Activated gamma-delta T cell treated with Interleukin-2 at 50 U/mL for 16 hours (primary cell): ENCODE data around the gene VPREB3.

Experiments
- DNase-seq: peaks from one replicate; pipeline ENCODE4 v3.0.0-alpha.2; 2020

The VPREB3 gene

DNA sequence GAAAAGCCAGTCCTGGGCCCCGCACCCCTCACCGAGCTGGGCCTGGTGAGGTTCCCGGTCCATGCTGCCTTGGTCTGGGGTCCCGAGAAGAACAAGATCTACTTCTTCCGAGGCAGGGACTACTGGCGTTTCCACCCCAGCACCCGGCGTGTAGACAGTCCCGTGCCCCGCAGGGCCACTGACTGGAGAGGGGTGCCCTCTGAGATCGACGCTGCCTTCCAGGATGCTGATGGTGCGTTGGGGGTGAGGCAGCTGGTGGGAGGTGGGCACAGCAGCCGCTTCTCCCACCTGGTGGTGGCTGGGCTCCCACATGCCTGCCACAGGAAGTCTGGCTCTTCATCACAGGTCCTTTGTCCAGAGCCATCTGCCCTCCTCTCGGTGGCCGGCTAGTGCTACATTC, 28.0 kb upstream of the VPREB3 start:
- DNase-seq, result no peak

DNA sequence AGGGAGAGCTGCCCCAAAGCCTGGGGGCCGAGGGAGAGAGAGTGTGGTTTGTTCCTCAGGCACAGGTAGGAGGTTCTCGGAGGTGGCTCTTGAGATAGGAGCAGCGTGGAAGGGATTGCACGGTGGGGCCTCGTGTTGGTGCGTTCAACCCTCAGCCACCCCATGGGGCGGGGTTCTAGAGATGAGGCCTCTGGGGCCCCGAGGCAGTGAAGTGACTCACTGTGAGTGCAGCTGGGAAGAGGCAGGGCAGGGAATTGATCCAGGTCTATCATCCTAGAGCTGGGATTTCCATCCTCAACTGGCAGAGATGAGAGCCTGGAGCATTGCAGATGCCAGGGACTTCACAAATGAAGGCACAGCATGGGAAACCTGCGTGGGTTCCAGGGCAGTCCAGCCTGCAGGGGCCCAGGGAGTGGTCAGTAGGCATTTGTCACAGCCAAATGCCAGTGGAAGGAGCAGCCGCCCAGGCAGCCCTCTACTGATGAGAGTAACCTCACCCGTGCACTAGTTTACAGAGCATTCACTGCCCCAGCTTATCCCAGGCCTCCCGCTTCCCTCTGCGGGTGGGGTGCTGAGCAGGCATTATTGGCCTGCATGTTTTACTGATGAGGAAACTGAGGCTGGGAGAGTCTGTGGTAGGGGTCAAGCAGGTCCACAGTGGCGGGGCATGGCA, 27.4 kb upstream of the VPREB3 start:
- DNase-seq, result no peak

DNA sequence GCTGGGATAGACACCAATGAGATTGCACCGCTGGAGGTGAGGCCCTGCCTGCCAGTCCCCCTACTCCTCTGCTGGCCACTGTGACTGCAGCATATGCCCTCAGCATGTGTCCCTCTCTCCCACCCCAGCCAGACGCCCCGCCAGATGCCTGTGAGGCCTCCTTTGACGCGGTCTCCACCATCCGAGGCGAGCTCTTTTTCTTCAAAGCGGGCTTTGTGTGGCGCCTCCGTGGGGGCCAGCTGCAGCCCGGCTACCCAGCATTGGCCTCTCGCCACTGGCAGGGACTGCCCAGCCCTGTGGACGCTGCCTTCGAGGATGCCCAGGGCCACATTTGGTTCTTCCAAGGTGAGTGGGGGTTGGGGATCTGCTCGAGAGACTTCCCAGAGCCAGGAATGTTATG, 26.8 kb upstream of the VPREB3 start:
- no peak for DNase-seq

DNA sequence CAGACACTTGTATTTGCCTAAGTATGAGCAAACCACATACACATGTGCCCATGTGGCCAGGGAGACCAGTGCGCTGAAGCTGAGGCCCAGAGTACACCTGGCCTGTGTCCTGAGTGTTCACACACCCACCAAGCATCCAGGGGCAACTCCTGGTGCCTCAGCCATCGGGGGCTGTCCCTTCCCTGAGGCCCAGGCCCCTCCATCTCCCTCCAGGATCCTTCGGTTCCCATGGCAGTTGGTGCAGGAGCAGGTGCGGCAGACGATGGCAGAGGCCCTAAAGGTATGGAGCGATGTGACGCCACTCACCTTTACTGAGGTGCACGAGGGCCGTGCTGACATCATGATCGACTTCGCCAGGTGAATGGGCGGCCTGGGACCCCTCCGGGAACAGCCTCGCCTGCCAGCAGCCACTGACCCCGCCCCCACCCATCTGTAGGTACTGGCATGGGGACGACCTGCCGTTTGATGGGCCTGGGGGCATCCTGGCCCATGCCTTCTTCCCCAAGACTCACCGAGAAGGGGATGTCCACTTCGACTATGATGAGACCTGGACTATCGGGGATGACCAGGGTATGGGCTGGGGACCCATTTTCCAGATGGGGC, 26.0 kb upstream of the VPREB3 start:
- no peak for DNase-seq

DNA sequence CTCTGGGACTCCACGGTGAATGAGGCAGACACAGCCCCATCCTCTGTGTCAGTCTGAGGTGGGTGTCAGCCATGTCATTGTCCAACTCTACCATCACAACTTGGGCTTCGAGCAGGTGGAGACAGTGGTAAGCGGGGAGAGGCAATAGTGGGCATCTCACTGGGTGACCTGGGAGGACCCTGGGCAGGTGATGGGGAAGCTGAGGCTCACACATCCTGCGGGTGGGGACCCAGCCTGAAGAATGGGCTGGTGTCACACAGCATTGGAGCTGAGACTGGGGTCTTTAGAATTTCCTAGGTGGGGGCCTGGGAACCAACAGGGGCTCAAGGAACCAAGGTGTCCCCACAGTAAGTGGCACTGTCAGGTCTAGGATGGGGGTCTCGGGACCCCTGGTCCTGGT, 25.5 kb upstream of the VPREB3 start:
- DNase-seq, result no peak

DNA sequence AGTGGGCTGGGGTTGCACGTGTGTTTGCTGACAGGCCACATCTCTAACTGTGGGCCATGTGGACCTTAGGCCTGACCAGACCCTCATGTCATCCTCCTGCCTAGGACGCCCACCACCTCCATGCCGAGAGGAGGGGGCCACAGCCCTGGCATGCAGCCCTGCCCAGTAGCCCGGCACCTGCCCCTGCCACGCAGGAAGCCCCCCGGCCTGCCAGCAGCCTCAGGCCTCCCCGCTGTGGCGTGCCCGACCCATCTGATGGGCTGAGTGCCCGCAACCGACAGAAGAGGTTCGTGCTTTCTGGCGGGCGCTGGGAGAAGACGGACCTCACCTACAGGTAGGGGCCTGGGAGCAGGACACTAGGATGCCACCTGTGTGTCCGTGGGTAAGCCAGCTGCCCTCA, 24.9 kb upstream of the VPREB3 start:
- DNase-seq, result no peak

DNA sequence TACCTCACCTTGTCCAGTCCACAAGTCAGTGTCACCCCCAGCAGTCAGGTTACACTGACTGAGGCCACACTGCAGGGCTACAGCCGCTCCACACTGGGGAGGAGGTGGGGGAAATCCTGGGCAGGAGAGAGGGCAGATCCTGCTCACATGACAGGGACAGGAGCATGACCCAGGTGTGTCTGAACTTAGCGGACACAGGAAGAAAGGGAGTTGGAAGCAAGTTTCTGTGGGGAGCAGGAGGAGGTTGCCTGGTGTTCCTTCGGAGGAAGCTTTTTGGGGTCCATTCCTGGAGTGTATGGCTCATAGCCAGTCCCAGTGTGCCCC, 24.3 kb upstream of the VPREB3 start:
- no peak for DNase-seq

DNA sequence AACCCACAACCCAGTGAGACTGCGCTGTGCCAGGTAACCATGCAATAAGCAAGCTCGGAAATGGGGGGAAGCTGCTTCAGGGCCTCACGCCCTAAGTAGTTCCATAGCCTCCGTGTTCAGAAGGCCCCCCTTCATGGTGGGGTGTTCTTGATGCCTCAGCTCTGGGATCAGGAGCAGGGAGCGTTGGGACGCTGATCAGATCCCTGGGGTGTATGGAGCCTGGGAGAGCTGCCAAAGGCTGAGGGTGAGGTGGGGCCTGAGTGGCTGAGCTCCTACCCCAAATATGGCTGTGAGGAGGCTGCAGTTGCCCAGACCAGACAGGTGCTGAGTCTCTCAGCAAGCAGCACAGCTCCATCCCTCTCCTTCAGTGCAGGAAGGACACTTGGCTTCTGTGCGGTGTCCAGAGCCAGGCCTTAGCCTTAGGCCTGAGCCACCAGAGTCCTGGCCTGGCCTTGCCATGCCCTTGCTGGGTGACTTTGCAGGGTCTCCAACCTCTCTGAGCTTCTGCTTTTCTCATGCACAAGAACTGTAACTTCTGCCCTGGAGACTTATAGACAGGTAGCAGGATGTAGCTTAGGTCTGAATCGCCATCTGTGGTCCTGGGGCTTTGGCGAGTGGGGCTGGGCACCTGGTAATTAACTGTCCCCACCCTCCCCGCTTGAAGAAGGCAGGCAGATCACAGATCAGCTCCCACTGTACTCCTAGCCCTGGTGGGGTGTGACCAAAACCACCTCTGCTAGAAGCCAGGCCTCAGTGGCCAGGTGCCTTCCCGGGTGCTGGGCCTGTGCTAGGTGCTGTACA, 23.8 kb upstream of the VPREB3 start:
- DNase-seq, result no peak

DNA sequence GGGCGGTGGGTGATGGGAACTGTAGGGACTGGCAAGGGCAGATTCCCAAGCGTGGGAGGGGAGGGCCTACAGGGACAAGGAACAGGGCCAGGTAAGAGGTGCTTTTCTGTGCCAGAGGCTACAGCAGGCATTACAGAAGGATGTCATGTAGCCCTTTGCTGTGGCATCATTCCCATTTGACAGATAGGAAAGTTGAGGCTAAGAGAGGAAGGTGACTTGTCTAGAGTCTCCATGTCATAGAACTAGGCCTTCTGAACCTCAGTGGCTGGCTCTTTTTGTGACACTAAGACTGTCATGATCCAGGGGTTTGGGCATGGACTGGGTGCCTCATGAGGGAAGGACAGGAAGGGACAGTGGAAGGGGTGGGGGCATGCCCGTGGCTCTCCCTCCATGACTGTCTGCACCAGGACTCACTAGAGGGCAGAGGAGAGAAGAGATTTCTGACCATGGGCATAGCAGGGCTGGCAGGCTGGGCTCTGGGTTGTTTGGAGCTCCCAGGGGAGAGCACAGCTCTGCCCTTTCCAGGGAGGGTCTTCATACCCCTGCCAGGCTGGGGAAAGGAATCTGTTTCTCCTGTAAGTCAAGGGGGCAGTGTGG, 21.7 kb upstream of the VPREB3 start:
- DNase-seq, result no peak

DNA sequence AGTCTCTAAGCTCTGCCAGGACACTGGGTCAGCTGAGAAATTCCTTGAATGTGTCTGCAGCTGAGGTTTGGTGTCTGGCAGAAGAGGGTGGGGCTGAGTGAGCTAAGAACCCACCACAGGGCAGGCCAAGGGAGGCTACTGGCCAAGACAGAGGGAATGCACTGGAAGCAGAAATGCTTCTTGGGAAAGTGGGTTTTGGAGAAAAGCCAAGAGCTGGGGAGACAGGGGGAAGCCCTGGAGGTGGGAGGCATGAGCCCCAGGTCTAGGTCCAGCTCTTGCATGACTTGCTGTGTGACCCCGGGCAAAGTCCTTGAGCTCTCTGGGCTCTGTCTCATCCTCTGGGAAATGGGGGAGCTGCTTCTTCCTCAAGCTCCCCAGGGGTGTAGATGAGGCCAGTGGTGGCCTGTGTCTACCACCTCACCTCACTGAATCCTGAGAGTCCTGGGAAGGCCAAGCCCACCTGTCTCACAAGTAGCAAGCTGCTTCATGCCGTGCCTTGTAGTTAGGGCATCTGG, 20.8 kb upstream of the VPREB3 start:
- no peak for DNase-seq

DNA sequence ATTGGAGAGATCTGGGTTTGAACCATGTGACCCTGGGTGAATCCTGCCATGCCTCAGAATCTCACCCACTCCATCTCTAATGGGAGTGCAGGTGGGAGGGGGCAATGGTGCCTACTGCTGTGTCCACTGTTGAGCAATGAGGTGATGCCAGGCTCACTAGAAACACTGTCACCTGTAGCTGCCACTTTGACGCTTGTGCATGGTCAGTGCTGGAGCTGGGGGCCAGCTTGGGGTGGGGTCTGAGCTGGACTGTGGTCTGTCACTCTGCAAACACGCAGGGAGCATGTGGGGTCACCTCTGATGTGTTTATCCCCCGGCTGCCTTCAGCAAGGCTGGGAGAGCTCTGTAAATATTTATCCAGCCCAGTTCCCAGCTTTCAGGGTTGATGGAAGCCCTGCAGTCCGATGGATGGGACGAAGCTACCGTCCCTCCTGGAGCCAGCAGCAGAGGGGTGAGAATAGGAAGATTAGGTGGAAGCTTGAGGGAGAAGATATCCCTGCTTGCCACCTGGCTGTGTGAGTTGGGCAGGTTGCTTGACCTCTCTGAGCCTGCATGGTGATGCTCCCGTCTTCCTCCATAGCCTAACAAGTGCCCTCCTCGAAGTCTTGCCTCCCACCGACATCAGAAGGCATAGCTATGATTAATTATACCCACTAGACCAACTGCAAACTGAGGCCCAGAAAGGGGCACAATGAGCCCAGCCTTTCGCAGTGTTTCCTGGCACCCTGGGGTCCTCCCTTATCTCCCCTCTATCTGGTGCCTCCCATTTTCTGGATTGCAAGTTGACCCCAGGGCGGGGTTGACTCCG, 20.1 kb upstream of the VPREB3 start:
- no peak for DNase-seq

DNA sequence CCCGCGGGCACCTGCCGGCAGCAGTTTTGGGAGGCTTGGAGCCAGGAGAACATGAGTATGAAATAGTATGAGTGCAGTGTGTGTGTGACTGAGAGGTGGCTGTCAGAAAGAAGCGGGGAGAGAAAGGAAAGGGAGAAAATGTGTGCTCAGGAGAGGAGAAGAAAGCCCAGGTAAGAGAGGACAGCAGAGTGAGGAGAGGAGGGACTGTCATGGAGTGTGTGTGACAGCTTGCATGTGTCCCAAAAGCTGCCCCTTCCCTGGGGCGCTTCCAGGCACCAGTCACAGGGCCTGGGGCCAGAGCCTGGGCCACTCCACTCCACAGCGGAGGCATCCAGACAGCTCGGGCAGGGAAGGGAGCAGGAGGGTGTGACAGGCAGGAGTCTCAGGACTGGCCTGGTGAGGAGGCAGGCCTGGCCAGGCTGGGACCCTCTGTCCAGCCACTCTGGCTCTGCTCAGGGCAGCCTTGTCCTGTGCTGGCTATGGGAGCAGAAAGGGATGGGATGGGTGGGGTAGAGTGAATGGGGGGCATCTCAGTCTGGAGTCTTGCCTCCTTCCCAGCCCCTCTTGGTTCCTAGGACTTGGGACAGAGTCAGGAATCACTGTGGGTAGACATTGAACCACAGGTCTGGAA, 19.4 kb upstream of the VPREB3 start:
- no peak for DNase-seq

DNA sequence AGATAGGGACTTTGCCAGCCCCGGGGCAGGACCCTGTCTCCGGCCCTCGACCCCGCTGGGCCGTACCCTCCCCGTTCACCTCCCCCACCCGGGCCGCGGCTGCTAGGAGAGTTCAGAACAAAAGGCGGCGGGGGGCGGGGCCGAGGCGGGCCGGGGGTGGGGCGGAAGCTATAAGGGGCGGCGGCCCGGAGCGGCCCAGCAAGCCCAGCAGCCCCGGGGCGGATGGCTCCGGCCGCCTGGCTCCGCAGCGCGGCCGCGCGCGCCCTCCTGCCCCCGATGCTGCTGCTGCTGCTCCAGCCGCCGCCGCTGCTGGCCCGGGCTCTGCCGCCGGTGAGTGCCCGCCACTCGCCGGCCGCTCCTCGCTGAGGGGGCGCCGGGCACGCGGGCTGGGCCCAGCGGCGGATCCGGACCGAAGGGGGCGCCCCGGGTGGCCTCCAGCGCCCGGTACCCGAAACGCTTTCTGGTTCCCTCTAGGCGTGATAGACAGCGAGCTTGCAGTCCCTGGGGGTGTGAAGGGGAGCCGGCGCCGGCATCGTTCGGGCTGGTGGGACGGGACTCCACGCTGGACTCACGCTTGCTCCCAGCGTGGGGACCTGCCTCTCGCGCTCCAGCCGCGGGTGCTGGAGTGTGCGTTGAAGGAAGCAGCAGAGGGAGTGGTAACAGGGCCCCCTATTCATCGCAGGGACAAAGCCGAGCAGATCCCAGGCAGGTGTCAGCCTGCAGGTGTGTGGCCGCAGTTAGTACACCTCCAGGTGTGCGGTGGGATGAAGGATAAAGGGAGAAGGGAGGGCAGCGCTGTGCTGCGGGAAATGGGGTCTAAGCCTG, 18.6 kb upstream of the VPREB3 start, which contains the start of gene MMP11:
Gene MMP11 (plus strand): TSS at position 201 of the 825 bp plus-strand sequence. CDS start 22 bp downstream, at position 223.
- DNase-seq, result peak; percentile 54

DNA sequence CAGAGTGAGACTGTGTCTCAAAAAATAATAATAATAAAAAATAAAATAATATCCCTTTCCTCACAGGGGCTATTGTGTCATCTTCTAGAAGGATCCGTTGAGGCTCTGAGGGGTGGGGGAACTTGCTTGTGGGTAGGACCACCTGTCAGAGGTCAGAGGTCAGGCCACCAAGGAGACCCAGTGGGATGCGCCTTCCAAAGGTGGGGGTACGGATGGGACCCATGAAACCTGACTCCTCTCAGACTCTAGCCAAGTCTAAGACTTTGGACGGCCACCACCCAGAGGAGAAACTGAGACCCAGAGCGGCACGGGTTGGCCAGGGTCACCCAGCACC, 18.1 kb upstream of the VPREB3 start:
- no peak for DNase-seq

DNA sequence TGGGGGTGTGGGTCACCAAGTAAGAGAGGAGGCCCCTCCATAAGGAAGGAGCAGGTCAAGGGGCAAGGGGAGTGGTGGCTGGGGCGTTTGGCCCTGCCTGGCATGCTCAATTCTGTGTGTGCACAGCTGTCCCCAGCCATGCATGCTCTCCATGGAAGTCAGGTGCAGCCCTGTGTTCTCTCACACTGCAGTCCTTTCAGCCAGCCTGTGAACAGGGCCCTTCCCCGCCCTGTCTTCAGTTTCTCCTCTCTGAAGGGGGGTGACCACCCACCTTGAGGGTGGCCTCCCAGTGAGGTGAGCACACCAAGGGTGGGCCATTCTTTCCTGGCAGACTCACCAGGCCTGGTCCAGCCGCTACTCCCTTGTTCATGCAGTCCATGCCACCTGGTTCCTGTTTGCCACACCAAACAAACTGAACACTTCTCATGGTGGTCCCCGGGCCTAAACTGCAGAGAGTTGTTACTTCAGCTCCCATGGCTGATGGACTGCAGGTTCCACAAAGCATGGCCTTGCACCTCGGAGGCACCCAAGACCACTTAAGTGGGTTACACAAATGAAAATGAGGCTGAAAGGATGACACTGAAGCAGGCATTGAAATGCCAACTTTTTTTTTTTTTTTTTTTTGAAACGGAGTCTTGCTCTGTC, 15.2 kb upstream of the VPREB3 start:
- DNase-seq, result no peak

DNA sequence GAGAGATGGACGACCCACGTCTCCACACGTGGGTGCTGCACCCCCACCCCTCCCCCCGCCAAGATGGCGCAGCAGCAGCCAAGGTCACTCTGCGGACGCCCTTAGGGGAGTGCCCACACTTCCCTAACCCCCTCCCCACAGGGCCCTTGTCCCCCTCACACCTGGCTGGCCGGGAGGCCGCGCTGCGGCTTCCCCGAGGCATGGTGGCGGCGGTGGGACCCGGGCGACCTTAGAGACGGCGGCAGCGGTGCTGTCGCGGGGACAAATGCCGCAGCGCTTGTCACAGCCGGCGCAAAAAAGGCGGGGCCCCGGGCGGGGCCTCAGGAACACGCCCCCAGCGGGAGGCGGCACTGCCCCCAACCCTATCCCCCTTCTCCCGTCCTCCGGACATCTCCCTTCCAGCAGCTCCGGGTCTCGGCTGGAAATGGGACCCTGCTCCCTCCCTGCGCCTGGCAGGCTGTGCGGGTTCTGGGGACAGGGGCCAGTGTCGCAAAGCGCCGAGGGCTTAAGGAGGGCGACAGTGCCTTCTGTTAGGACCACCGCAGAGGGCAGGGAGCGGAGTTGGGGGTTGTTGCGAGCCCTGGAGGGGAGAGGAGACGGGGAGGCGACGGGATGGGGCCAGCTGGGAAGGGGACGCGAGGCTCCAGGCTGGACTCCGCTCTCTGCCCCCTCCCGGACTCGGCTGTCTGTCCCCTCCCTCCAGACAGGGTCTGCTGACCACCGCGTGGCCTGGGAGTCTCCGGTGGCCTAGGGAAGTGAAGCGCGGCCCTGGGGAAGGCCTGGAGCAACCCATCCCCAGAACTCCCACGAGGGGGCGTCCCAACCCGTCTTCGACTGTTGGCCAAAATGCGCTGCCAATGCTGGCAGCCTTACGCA, 13.7 kb upstream of the VPREB3 start, which contains the start of gene CHCHD10:
Gene CHCHD10 (minus strand): TSS at position 300 of the 876 bp plus-strand sequence. CDS start 98 bp downstream, at position 202.
- DNase-seq, result peak; percentile 71

DNA sequence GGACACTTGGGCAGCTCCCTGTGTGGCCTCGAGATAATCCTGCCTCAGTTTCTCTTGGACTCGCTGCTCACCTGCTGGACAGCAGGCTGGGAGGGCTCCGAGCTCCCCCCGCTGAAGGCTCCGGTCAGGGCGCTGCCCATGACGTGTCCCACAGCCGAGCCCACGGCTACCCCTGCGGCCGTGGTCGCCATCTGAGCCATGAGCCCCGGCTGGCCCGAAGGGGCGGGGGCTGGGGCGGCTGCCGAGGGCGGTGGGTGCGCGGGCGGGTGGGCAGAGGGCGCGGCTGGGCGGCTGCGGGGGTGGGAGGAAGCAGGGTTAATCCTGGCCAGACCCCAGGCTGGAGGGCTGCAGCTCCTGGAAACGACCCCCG, 13.1 kb upstream of the VPREB3 start:
- no peak for DNase-seq

DNA sequence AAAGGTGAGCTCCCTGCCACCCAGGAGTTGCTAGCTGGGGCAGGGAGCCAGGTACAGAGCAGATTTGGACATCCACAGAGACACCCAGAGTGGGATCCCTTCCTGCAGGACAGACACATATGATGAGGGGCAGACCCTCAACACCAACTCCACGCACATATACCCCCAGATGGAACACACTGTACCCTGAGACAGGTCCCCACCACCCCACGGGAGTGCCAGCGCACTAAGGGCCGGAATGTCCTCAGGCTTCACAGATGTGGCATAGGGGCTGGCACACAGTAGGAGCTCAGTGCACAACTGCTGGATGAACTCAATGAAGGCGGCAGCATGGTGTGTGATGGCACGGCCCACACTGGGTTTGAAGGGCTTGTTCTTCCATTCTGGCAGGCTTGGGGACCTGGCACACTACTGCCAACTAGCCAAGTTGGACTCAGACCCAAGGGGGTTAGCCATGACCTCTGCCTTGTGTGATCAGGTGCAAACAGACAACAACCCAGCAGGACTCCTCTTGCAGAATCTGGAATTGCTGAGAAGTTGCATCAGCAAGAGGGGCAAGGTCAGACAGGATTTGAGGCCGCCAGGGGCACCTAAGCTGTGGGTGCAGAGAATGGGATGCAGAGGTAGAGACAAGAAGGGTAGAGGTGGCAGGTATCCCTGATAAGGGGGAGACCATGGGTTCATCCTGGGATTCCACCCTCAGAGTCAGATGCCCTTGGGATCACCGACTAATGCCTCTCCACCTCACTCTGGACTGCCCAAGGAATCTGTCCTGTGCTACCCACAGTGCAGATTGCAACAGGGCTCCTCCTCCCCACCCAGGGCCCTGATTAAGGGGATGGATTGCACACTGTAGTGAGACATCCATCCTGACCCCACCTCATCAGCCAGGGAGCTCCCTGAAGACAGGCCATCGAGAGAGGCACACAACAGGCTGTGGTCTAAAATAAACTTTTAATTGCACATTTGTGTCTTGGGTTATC, 11.0 kb upstream of the VPREB3 start:
- no peak for DNase-seq

DNA sequence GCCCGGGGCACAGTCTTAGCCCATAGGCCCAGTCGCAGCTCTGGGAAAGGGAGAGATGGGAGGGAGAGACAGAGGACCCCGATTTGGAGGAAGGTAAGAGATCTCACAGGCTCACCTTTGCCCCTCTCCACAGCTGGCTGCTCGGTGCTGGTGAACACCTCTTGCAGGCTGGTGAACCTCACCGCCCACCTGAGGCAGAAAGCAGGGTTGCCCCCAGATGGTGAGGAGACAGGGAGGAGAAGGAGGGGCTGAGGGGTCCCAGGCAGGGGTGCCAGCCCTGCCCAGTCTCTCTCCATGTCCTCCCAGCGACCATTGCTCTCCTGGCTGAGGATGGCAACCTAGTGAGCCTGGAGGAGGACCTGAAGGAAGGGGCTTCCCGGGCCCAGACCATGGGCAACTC, 9.7 kb upstream of the VPREB3 start:
- DNase-seq, result no peak
